Ishikawa (cell line): ENCODE measurements around the gene FARS2.

ENCODE experiments used
- EP300 ChIP-seq: IDR thresholded peaks from 2 replicates; pipeline ENCODE4 v1.6.1; 2012; ENCODE audit warnings: borderline replicate concordance
- MAX ChIP-seq: IDR thresholded peaks from 2 replicates; pipeline ENCODE4 v1.6.1; 2012
- TAF1 ChIP-seq: IDR thresholded peaks from 2 replicates; pipeline ENCODE4 v1.6.1; 2012; ENCODE audit warnings: low read depth, mild to moderate bottlenecking
- TCF12 ChIP-seq: IDR thresholded peaks from 2 replicates; pipeline ENCODE4 v1.6.1; 2012; ENCODE audit warnings: low read depth
- USF1 ChIP-seq: IDR thresholded peaks from 2 replicates; pipeline ENCODE4 v1.6.1; 2012

- TF ChIP-seq MAX: no peak
- TF ChIP-seq USF1: no peak
- TF ChIP-seq TCF12: no peak
- TF ChIP-seq TAF1: no peak
- TF ChIP-seq EP300: no peak
These were observed 337.8 kb downstream of the FARS2 start for GRCh38 chr6:5599127-5599526.
